Stomach smooth muscle (tissue), 2 donors: Measurements from ENCODE around the gene HSDL1.

ENCODE experiments used
- H3K27ac ChIP-seq: one replicate; pipeline ENCODE4 v1.7.0; 2013; ENCODE audit warnings: mild to moderate bottlenecking, low read length, inconsistent platforms
- H3K27me3 ChIP-seq, 2 donors: one replicate each; pipeline ENCODE4 v1.7.0; 2013; ENCODE audit warnings: low read length in 2 of 2; ENCODE audit not compliant: insufficient read depth in 2 of 2, control insufficient read depth in 1 of 2
- H3K36me3 ChIP-seq, 2 donors: one replicate each; pipeline ENCODE4 v1.7.0; 2013; ENCODE audit warnings: low read length in 2 of 2; ENCODE audit not compliant: control insufficient read depth in 2 of 2, insufficient read depth in 2 of 2
- H3K4me1 ChIP-seq: one replicate; pipeline ENCODE4 v1.7.0; 2013; ENCODE audit warnings: low read length; ENCODE audit not compliant: control insufficient read depth, insufficient read depth
- H3K4me3 ChIP-seq, 2 donors: one replicate each; pipeline ENCODE4 v1.7.0; 2013; ENCODE audit warnings: low read length in 2 of 2
- H3K9ac ChIP-seq, 2 donors: one replicate each; pipeline ENCODE4 v1.7.0; 2013; ENCODE audit warnings: low read length in 2 of 2, mild to moderate bottlenecking in 1 of 2
- H3K9me3 ChIP-seq, 2 donors: one replicate each; pipeline ENCODE4 v1.7.0; 2013; ENCODE audit warnings: low read length in 2 of 2; ENCODE audit not compliant: control insufficient read depth in 2 of 2
- donor health status: healthy.
- donor health status: Pancreatic carcinoma.

HSDL1 gene

GRCh38 chr16:84144859-84145639 is at the start of gene HSDL1, which contains the start of gene DNAAF1:
TSS of gene HSDL1 (minus strand) at chr16:84145177. CDS start at chr16:84131321, 13,856 bp downstream.
TSS of gene DNAAF1 (plus strand) at chr16:84145308. CDS start at chr16:84145441, 133 bp downstream.
- H3K9me3 ChIP-seq: no peaks in the 10 kb centered on the region
- H3K27ac ChIP-seq: peak within 1 kb of the TSS; percentile 24
- peaks cover 8% of the 10 kb centered on the region for H3K4me1 ChIP-seq
- H3K36me3 ChIP-seq: no peaks in the 10 kb centered on the region
- H3K9ac ChIP-seq: peak within 1 kb of the TSS; percentile 52 to 71
- H3K4me3 ChIP-seq: peak within 1 kb of the TSS; percentile 66 to 89
- H3K27me3 ChIP-seq: no peaks in the 10 kb centered on the region

- Histone ChIP-seq H3K36me3 (no peaks in the 10 kb centered on the region), H3K4me3 (no peak overlapping the region), H3K4me1 (no peaks in the 10 kb centered on the region), H3K9ac (no peak overlapping the region), H3K27me3 (peaks cover 0 to 5% of the 10 kb centered on the region in 2 donors), H3K27ac (no peak overlapping the region), H3K9me3 (no peaks in the 10 kb centered on the region)
These were observed 49.0 kb upstream of the HSDL1 start for GRCh38 chr16:84194018-84194417.

- peaks cover 0 to 5% of the 10 kb centered on the region in 2 donors for H3K27me3 ChIP-seq
- no peaks in the 10 kb centered on the region for H3K36me3 ChIP-seq
- H3K4me1 ChIP-seq: no peaks in the 10 kb centered on the region
- no peak overlapping the region for H3K27ac ChIP-seq
- H3K9ac ChIP-seq: no peak overlapping the region
- no peaks in the 10 kb centered on the region for H3K9me3 ChIP-seq
- H3K4me3 ChIP-seq: no peak overlapping the region
These were observed 48.5 kb upstream of the HSDL1 start for GRCh38 chr16:84193480-84193879.

- Histone ChIP-seq H3K36me3 (no peaks in the 10 kb centered on the region), H3K4me1 (peaks cover 5% of the 10 kb centered on the region), H3K9ac (no peak overlapping the region), H3K4me3 (no peak overlapping the region), H3K27me3 (peaks cover 0 to 4% of the 10 kb centered on the region in 2 donors), H3K27ac (no peak overlapping the region), H3K9me3 (no peaks in the 10 kb centered on the region)
These were observed 46.5 kb upstream of the HSDL1 start for GRCh38 chr16:84191466-84191865.

GRCh38 chr16:84190731-84191388 is 45.9 kb upstream of the HSDL1 start, which contains the start of gene ADAD2:
TSS of gene ADAD2 (plus strand) at chr16:84191157. CDS start at chr16:84191231, 74 bp downstream.
- H3K27ac ChIP-seq: no peak within 1 kb of the TSS
- no peak within 1 kb of the TSS for H3K9ac ChIP-seq
- H3K9me3 ChIP-seq: no peaks in the 10 kb centered on the region
- H3K4me1 ChIP-seq: peaks cover 11% of the 10 kb centered on the region
- no peak within 1 kb of the TSS for H3K4me3 ChIP-seq
- H3K36me3 ChIP-seq: no peaks in the 10 kb centered on the region
- H3K27me3 ChIP-seq: no peaks in the 10 kb centered on the region

- H3K27me3 ChIP-seq: no peaks in the 10 kb centered on the region
- H3K36me3 ChIP-seq: peaks cover 4 to 16% of the 10 kb centered on the region in 2 donors
- H3K9me3 ChIP-seq: no peaks in the 10 kb centered on the region
- peak within 1 kb of the TSS; percentile 89 for H3K9ac ChIP-seq
- peak within 1 kb of the TSS; percentile 53 for H3K27ac ChIP-seq
- peak within 1 kb of the TSS; percentile 93 to 97 for H3K4me3 ChIP-seq
- H3K4me1 ChIP-seq: peaks cover 14% of the 10 kb centered on the region
These were observed 41.9 kb upstream of the HSDL1 start, which contains the start of gene TAF1C for GRCh38 chr16:84186685-84187437. TSS of gene TAF1C (minus strand) at chr16:84187057. CDS start at chr16:84184988, 2,069 bp downstream.

- Histone ChIP-seq H3K4me1 (peaks cover 14% of the 10 kb centered on the region), H3K27ac (no peak overlapping the region), H3K9ac (no peak overlapping the region), H3K36me3 (peaks cover 11 to 23% of the 10 kb centered on the region in 2 donors), H3K27me3 (no peaks in the 10 kb centered on the region), H3K9me3 (no peaks in the 10 kb centered on the region), H3K4me3 (no peak overlapping the region)
These were observed 39.8 kb upstream of the HSDL1 start for GRCh38 chr16:84184775-84185174.

GRCh38 chr16:84183911-84184591 is 39.1 kb upstream of the HSDL1 start:
- Histone ChIP-seq H3K4me1 (peaks cover 16% of the 10 kb centered on the region), H3K4me3 (no peak overlapping the region), H3K27me3 (no peaks in the 10 kb centered on the region), H3K36me3 (peaks cover 11 to 23% of the 10 kb centered on the region in 2 donors), H3K9ac (no peak overlapping the region), H3K9me3 (no peaks in the 10 kb centered on the region), H3K27ac (no peak overlapping the region)

GRCh38 chr16:84183572-84183875 is 38.5 kb upstream of the HSDL1 start:
- H3K27ac ChIP-seq: no peak overlapping the region
- H3K9ac ChIP-seq: no peak overlapping the region
- H3K4me3 ChIP-seq: no peak overlapping the region
- H3K27me3 ChIP-seq: no peaks in the 10 kb centered on the region
- peaks cover 16% of the 10 kb centered on the region for H3K4me1 ChIP-seq
- H3K9me3 ChIP-seq: no peaks in the 10 kb centered on the region
- peaks cover 11 to 23% of the 10 kb centered on the region in 2 donors for H3K36me3 ChIP-seq
